Measurements from ENCODE around the gene GLOD5. TPM values are rescaled to one million over a fixed set of nuclear protein-coding genes. Genes with fewer than 3 reads are reported as not detected.
"Not testable (repeated sequence)": the region's sequence is repeated elsewhere in the genome, so short reads cannot be mapped to it uniquely, and the experiment has no call there.

The GLOD5 gene
- total RNA-seq, 1 experiment from 2014 or later = not detected

DNA sequence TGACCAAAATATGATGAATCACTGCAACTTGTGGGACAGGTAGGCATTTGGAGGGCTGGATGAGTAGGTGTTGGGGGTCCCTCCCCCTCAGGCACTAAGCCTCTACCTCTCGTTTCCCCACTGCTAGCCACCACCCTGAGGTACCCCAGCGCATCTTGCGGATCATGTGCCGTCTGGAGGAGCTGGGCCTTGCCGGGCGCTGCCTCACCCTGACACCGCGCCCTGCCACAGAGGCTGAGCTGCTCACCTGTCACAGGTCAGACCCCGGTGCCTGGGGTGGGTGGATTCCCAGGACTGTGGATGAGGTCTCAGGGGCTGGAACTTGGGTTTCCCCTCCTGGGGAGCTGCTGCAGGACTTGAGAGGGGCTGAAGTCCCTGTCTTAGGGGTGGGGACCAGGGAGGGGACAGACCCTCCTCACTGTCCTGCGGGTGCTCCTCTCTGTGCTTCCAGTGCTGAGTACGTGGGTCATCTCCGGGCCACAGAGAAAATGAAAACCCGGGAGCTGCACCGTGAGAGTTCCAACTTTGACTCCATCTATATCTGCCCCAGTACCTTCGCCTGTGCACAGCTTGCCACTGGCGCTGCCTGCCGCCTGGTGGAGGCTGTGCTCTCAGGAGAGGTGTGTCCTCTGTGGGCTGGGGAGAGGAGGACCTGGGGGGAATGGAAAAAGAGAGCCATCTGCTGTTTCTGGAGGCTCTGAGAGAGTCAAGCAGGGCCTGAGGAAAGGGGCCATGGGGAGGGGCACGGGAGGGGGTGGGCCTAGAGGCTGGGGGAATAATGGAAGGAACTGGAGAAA lies 54.7 kb downstream of the GLOD5 start:
- no TSS peak for BruUV-seq (replicated peaks)
- Mint-ChIP-seq H3K4me1 (ENCODE audit: insufficient read depth, unreplicated experiment) (no peaks in the 10 kb centered on the region), H3K4me3 (ENCODE audit: unreplicated experiment) (no peak overlapping the region), H3K9me3 (ENCODE audit: unreplicated experiment) (peaks cover 8% of the 10 kb centered on the region), H3K27ac (ENCODE audit: low read depth, unreplicated experiment) (no peak overlapping the region), H3K36me3 (ENCODE audit: insufficient read depth, unreplicated experiment) (peaks cover 36% of the 10 kb centered on the region), H3K27me3 (ENCODE audit: insufficient read depth, unreplicated experiment) (no peaks in the 10 kb centered on the region)
- TF ChIP-seq, protein P1, sequence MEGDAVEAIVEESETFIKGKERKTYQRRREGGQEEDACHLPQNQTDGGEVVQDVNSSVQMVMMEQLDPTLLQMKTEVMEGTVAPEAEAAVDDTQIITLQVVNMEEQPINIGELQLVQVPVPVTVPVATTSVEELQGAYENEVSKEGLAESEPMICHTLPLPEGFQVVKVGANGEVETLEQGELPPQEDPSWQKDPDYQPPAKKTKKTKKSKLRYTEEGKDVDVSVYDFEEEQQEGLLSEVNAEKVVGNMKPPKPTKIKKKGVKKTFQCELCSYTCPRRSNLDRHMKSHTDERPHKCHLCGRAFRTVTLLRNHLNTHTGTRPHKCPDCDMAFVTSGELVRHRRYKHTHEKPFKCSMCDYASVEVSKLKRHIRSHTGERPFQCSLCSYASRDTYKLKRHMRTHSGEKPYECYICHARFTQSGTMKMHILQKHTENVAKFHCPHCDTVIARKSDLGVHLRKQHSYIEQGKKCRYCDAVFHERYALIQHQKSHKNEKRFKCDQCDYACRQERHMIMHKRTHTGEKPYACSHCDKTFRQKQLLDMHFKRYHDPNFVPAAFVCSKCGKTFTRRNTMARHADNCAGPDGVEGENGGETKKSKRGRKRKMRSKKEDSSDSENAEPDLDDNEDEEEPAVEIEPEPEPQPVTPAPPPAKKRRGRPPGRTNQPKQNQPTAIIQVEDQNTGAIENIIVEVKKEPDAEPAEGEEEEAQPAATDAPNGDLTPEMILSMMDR (IDR thresholded peaks at IDR 0.05; ENCODE audit: unreplicated experiment) = no peak
- no peak for DNase-seq (ENCODE audit: unreplicated experiment)
- CTCF ChIA-PET = interaction anchor here (0.7 to 0.9 kb wide), 2 partner anchors 18 to 451 kb away, joined by 3 to 4 read pairs; no protein-coding TSS in a partner anchor
- POLR2A ChIA-PET = no interaction called here
- intact Hi-C loops (cut with micrococcal nuclease) = no loop called here

DNA sequence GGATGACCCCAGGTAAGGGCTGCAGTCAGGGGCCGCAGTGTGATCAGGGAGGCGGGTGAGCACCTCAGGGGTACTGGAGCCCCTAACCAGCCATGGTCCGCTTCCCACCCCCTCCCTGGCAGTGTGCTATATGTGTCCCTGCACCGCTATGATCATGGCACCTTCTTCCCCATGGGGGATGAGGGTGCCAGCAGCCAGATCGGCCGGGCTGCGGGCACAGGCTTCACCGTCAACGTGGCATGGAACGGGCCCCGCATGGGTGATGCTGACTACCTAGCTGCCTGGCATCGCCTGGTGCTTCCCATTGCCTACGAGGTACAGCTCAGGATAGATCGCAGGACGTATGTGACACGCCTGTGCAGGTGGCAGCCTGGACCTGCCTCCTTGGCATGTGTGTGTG lies 56.6 kb downstream of the GLOD5 start:
- no peaks in the 10 kb centered on the region for H3K27me3 Mint-ChIP-seq (ENCODE audit: insufficient read depth, unreplicated experiment)
- BruUV-seq (replicated peaks) = no TSS peak
- no peak for DNase-seq (ENCODE audit: unreplicated experiment)
- peaks cover 33% of the 10 kb centered on the region for H3K36me3 Mint-ChIP-seq (ENCODE audit: insufficient read depth, unreplicated experiment)
- peaks cover 8% of the 10 kb centered on the region for H3K9me3 Mint-ChIP-seq (ENCODE audit: unreplicated experiment)
- intact Hi-C loops (cut with micrococcal nuclease) = no loop called here
- H3K4me1 Mint-ChIP-seq (ENCODE audit: insufficient read depth, unreplicated experiment) = no peaks in the 10 kb centered on the region
- ChIA-PET CTCF (no interaction called here), POLR2A (no interaction called here)
- no peak overlapping the region for H3K4me3 Mint-ChIP-seq (ENCODE audit: unreplicated experiment)
- no peak overlapping the region for H3K27ac Mint-ChIP-seq (ENCODE audit: low read depth, unreplicated experiment)
- TF ChIP-seq, protein P1 (IDR thresholded peaks at IDR 0.05; ENCODE audit: unreplicated experiment) = no peak

DNA sequence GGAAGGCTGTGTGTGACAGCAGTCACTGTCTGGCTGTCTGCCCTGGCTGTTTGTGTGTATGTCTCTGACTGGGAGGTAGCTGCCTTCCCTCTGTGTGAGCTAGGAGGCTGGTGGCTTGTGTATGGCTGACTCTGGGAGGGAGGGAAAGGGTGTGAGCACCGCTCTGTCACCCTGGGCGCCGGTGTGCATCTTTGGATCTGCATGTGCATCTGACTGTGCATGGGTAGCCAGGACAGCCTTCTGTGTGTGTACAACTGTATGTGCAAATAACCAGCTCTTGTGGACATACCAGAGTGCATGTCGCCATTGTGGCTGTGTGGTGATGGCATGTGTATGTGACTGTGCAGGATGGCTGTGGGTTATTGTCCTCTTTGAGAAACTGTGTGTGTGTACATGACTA lies 57.3 kb downstream of the GLOD5 start:
- Mint-ChIP-seq H3K27me3 (ENCODE audit: insufficient read depth, unreplicated experiment) (no peaks in the 10 kb centered on the region), H3K4me3 (ENCODE audit: unreplicated experiment) (no peak overlapping the region), H3K4me1 (ENCODE audit: insufficient read depth, unreplicated experiment) (no peaks in the 10 kb centered on the region), H3K27ac (ENCODE audit: low read depth, unreplicated experiment) (no peak overlapping the region), H3K36me3 (ENCODE audit: insufficient read depth, unreplicated experiment) (peaks cover 33% of the 10 kb centered on the region), H3K9me3 (ENCODE audit: unreplicated experiment) (peaks cover 8% of the 10 kb centered on the region)
- BruUV-seq (replicated peaks) = no TSS peak
- ChIA-PET CTCF (no interaction called here), POLR2A (no interaction called here)
- DNase-seq (ENCODE audit: unreplicated experiment) = no peak
- intact Hi-C loops (cut with micrococcal nuclease) = no loop called here
- TF ChIP-seq, protein P1 (IDR thresholded peaks at IDR 0.05; ENCODE audit: unreplicated experiment) = no peak

DNA sequence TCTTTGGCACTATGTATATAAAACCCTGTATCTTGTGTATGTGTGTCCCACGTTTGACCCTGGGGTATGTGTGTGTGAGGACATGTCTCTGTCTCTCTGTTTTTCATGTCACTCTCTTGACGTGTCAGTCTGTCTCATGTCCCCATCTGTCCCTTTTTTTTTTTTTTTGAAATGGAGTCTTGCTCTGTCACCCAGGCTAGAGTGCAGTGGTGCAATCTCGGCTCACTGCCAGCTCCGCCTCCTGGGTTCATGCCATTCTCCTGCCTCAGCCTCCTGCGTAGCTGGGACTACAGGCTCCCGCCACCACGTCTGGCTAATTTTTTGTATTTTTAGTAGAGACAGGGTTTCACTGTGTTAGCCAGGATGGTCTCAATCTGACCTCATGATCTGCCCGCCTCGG lies 57.8 kb downstream of the GLOD5 start:
- DNase-seq (ENCODE audit: unreplicated experiment); POLR2A ChIA-PET; intact Hi-C loops (cut with micrococcal nuclease); BruUV-seq (replicated peaks); H3K4me3 Mint-ChIP-seq (ENCODE audit: unreplicated experiment); H3K9me3 Mint-ChIP-seq (ENCODE audit: unreplicated experiment); H3K4me1 Mint-ChIP-seq (ENCODE audit: insufficient read depth, unreplicated experiment); H3K27me3 Mint-ChIP-seq (ENCODE audit: insufficient read depth, unreplicated experiment); H3K27ac Mint-ChIP-seq (ENCODE audit: low read depth, unreplicated experiment); CTCF ChIA-PET: not testable (repeated sequence)
- peaks cover 33% of the 10 kb centered on the region for H3K36me3 Mint-ChIP-seq (ENCODE audit: insufficient read depth, unreplicated experiment)

Data from MCF 10A (cell line).